ENCODE measurements around the gene BCAP31. TPM values are rescaled to one million over a fixed set of nuclear protein-coding genes. Genes with fewer than 3 reads are reported as not detected.
A peak's percentile ranks its signal among the peaks of the same experiment; 100 is the strongest.
"Not testable (repeated sequence)": the region's sequence is repeated elsewhere in the genome, so short reads cannot be mapped to it uniquely, and the experiment has no call there.

Gene BCAP31
- total RNA-seq, 1 donor from 2014 or later = 98.0 TPM

GRCh38 chrX:153738056-153738605, 13.9 kb upstream of the BCAP31 start:
- intact Hi-C loops (cut with DNase I) = no loop called here

GRCh38 chrX:153736871-153737441, 12.8 kb upstream of the BCAP31 start:
- DNase-seq (ENCODE audit: low spot score) = no peak
- intact Hi-C loops (cut with DNase I) = no loop called here

More at GRCh38 chrX:153738056-153738605, 13.9 kb upstream of the BCAP31 start:
- DNase-seq (ENCODE audit: low spot score) = no peak

- intact Hi-C loops (cut with DNase I) = no loop called here
- DNase-seq (ENCODE audit: low spot score) = no peak
Measured at GRCh38 chrX:153736071-153736820, 12.1 kb upstream of the BCAP31 start.

- DNase-seq (ENCODE audit: low spot score) = no peak
- intact Hi-C loops (cut with DNase I) = no loop called here
Measured at GRCh38 chrX:153735274-153735673, 11.1 kb upstream of the BCAP31 start.

DNA sequence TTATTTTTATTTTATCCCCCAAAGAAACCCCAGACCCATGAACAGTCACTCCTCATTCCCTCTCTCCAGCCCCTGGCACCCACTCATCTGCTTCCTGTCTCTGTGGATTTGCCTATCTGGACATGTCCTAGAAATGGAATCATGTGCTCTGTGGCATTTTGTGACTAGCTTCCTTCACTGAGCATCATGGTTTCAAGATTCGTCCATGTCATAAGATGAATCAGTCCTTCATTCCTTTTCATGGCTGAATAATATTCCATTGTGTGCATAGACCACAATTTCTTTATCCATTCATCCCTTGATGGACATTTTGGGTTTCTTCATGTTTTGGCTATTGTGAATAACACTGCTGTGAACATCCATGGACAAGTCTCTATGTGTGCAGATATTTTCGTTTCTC, 10.7 kb upstream of the BCAP31 start:
- no peak for DNase-seq (ENCODE audit: low spot score)
- intact Hi-C loops (cut with DNase I) = no loop called here

DNA sequence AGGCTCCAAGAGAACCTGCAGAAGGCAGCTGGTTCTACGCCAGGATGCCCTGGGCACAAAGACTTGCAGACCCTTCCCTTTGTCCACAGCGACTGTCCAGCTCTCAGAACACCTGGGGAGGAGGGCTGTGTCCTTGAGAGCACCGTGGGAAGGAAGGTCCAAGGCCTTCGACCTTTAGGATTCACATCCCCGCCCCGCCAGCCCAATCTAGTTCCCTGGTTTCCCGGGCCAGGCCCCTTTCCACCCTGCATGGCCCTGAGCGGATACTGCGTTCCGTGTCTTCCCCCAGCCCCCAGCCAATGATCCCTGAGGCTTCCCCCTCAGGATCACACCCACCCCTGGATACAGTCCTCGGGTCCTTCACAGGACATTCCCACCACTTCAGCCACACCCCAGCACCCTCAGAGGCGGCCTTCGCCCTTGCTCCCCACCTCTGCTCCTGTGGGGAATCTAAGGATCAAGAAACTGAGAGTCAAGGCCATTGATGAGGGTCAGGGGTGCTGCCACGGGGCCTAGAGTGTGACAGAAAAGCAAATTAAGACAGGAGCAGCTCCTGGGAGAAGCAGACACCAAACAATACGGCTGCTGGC, 9.6 kb upstream of the BCAP31 start:
- intact Hi-C loops (cut with DNase I) = no loop called here
- peak; percentile 68 for DNase-seq (ENCODE audit: low spot score)

DNA sequence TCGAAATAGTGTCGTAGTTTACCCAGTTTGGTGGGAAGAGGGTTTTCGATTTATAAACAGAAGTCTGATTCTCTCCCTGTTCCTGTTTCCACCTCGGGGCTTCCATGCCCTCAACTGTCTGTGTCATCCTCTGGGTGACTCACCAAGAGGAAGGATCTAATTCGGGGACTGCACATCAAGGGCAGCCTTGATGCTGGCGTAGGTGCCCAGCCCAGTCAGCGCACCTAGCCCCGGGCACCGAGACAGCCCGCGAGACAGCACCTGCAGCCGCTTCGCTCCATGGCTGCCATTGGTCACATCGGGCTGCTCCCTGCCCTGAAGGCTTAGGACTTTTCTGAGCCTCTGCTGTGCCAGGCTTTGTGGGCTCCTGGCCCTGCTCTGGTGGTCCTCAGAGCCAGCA, 8.2 kb upstream of the BCAP31 start:
- peak; percentile 19 for DNase-seq (ENCODE audit: low spot score)
- intact Hi-C loops (cut with DNase I) = no loop called here

DNA sequence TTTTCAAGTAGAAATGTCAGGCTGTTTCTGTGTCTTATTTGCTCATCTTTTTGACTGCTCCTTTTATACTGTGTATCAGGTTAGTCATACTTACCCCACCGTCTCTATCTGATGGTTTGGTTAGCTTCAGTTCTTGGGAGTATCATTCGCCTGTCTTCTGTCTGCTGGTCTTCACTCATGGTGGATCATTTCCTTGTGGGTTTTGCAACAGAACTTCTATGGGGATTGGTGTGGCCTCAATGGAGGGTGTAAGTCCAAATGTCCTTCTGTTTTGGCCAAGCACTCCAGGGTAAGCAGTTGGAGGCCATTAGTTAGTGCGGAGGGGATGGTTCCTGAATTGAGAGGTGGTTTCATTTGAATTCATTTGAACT, 7.6 kb upstream of the BCAP31 start:
- DNase-seq (ENCODE audit: low spot score) = no peak
- intact Hi-C loops (cut with DNase I) = no loop called here

GRCh38 chrX:153731117-153731844, 7.1 kb upstream of the BCAP31 start:
- intact Hi-C loops (cut with DNase I) = no loop called here
- no peak for DNase-seq (ENCODE audit: low spot score)

GRCh38 chrX:153730115-153730514, 5.9 kb upstream of the BCAP31 start:
- intact Hi-C loops (cut with DNase I); DNase-seq (ENCODE audit: low spot score): not testable (repeated sequence)

GRCh38 chrX:153728951-153729631, 4.9 kb upstream of the BCAP31 start:
- intact Hi-C loops (cut with DNase I) = no loop called here
- DNase-seq (ENCODE audit: low spot score) = no peak

DNA sequence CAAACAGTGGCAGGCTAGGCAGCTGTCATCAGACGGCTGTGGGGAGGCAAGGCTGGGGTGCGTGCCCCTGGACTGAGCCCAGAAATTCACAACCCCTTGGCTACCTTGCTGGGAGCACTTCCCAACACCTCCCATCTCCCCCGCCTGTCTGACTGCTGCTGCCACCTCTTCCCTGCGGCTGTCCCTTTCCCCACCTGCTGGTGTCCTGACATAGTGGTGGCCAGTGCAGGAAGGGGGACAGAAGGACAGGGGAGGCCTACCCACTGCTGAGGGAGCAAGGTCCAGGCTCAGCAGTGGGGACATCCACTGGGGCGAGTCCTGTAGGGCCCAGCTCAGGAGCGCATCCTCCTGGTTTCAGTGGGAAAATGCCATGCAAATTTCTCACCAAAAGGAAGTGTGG, 3.9 kb upstream of the BCAP31 start:
- no peak for DNase-seq (ENCODE audit: low spot score)
- intact Hi-C loops (cut with DNase I) = no loop called here

- DNase-seq (ENCODE audit: low spot score) = no peak
Measured at GRCh38 chrX:153727123-153727931, 3.1 kb upstream of the BCAP31 start.

DNA sequence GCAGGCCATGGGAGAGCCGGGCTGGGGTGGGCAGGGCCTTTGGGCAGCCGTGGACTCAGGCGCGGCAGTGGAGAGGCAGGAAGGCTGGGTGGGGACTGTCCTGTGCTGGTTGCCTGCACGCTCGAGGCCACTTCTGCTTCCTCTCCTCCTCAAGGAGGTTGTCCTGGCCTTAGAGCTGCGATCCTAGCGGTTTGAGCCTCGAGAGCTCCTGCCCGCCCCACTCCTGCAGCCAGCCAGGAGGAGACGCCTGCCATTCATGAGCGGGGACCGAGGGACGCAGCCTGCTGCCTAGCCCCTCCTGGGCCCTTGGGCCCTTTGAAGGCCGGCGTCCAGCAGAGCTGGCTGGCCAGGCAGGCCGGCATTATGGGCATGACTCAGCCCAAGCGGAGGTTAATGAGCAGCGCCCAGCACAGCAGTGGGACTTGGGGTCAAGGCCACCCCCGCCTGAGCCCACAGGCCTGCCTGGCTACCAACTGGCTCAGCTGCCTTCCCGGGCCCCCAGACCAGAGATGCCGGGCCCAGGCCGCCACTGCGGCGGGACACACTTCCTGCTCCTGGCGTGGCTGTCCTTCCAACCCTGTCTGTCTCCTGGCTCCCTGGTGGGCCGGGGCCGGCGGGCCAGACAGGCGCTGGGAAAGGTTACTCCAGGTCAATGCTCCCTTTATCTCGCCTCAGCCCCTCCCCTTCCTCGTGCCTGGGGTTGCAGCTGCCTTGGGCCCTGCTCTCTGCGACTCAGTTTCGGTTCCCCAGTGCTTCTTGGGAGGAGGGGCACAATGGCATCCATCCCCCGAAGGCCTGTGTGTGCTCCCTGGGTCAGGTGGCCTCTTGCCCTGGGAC, 2.3 kb upstream of the BCAP31 start:
- no peak for DNase-seq (ENCODE audit: low spot score)
- intact Hi-C loops (cut with DNase I) = no loop called here

More at GRCh38 chrX:153727123-153727931, 3.1 kb upstream of the BCAP31 start:
- intact Hi-C loops (cut with DNase I) = no loop called here

DNA sequence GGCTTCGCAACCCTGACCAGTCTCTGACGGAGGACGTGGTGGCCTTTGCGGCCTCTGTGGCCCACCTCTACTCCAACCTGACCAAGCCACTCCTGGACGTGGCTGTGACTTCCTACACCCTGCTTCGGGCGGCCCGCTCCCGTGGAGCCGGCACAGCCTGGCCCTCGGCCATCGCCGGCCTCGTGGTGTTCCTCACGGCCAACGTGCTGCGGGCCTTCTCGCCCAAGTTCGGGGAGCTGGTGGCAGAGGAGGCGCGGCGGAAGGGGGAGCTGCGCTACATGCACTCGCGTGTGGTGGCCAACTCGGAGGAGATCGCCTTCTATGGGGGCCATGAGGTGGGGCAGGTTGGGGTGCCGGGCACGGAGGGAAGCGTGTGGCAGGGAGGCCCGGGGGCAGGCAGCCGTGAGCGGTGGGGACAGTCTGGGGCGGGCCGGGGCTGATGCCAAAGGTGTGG, 1.7 kb upstream of the BCAP31 start:
- intact Hi-C loops (cut with DNase I) = no loop called here
- DNase-seq (ENCODE audit: low spot score) = no peak

DNA sequence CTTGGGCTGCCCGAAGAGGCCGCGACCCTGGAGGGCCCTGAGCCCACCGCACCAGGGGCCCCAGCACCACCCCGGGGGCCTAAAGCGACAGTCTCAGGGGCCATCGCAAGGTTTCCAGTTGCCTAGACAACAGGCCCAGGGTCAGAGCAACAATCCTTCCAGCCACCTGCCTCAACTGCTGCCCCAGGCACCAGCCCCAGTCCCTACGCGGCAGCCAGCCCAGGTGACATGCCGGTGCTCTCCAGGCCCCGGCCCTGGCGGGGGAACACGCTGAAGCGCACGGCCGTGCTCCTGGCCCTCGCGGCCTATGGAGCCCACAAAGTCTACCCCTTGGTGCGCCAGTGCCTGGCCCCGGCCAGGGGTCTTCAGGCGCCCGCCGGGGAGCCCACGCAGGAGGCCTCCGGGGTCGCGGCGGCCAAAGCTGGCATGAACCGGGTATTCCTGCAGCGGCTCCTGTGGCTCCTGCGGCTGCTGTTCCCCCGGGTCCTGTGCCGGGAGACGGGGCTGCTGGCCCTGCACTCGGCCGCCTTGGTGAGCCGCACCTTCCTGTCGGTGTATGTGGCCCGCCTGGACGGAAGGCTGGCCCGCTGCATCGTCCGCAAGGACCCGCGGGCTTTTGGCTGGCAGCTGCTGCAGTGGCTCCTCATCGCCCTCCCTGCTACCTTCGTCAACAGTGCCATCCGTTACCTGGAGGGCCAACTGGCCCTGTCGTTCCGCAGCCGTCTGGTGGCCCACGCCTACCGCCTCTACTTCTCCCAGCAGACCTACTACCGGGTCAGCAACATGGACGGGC, 1.0 kb upstream of the BCAP31 start:
- DNase-seq (ENCODE audit: low spot score) = no peak
- intact Hi-C loops (cut with DNase I) = no loop called here

Data from cardiac septum (tissue), 1 donor.